D721Med (cell line): ENCODE measurements around the gene ICA1.

Experiments used
- DNase-seq: peaks from one replicate; pipeline ENCODE4 v3.0.0; 2011; ENCODE audit warnings: low spot score; ENCODE audit not compliant: insufficient read length
- FAIRE-seq: peaks from 2 replicates; lab custom pipeline; 2011; peaks lifted over from hg19 to GRCh38; lab: Jason Lieb, UNC
- CTCF ChIP-seq: IDR thresholded peaks from 2 replicates; pipeline ENCODE4 v1.5.1; 2012; ENCODE audit warnings: mild to moderate bottlenecking, control low read depth; ENCODE audit not compliant: insufficient read depth; ENCODE audit errors: missing control alignments

ICA1 gene

DNA sequence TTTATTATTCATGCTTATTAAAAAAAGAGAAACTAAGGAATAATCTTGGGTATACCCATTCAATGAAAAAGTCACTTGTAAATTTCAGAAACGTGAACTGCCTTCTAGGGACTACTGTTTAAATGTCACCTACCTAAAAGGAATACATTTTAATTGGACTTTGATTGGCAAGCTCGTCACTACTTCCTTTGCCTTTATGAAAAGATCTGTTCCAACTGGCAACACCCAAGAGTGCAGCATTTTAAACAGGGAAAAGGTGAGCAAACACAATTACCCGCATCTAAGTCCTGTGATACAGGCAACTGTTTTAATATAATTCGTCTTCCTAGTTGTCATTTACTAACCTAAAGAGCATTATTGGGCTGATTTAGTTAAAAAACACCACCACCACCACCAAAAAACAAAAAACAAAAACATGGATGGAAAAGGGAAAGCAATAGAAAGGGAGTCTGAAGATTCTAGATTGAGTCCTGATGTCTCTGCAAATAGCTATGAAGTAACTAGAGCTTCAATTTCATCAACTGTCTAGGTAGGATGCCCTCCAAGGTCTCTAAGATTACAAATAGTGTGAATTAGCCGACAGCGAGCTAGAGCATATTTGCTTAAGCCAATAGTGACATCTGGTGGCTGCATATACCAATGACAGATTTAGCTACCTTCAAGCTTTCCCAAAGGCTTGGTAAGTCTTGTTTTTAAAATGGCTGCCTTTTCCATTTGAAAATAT lies 33.8 kb upstream of the ICA1 start:
- peak; percentile 92 for TF ChIP-seq CTCF
- DNase-seq (peak; percentile 40), FAIRE-seq (peak; percentile 74)

DNA sequence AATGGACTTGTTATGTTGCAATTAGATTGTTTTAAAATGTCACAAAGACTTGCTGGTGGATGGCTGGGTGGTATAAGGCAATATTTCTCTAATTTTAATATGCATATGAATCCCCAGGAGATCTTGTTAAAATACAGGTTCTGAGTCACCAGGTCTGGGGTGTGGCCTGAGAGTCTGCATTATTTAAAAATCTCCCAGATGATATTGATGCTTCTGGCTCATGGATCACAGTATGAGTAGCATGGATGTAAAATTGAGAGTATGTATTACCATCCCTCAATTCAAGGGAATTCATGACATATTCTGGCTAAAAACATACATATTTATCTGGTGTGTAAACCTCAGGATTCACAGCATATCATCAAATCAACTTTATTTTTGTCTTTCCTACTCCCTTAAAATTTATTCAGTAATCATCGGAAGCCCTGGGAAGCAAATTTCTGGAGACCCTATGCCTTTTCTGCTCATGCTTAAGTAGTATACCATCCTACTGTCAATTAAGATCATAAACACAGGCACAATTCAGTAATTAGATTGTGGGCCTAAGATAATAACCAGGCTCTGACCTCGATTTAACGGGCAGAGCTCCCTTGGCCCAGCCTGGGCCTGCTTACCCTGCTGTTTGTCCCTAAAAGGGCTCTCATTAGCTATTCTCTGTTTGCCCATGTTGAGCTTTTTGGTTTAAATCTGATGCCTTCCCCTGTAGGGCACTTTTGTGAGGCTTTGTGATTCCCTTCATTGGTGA lies 29.6 kb upstream of the ICA1 start:
- no peak for TF ChIP-seq CTCF
- no peak for DNase-seq
- no peak for FAIRE-seq

DNA sequence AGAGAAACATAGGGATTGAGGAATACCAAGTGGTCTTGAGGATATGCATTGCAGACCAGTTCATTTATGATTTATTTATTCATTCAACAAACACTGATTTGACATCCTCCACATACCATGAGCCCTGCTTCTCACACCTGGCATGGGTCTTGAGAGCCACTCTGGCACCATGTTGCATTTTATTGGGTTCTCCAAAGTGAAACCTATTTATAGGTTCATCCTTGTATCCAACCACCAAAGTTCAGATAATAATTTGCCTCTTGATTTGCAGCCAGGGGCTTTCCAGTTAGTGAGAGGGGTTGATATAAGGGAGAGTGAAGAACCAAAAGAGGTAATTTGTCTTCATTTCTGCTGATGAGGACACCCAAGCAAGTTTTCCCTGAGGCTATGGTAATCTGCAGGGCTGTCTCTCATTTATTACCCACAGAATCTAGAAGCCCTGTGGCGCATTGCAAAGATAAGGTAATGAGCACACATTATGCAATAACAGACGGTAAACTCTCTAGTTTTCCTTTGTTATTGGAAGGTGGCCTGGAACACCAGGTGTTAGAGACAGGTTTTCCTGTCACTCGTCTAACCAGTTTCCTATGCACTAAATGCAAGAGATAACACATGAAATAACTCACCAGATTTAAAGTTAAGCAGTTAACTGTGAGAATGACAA lies 28.8 kb upstream of the ICA1 start:
- DNase-seq, result no peak
- FAIRE-seq, result no peak
- TF ChIP-seq CTCF, result no peak

DNA sequence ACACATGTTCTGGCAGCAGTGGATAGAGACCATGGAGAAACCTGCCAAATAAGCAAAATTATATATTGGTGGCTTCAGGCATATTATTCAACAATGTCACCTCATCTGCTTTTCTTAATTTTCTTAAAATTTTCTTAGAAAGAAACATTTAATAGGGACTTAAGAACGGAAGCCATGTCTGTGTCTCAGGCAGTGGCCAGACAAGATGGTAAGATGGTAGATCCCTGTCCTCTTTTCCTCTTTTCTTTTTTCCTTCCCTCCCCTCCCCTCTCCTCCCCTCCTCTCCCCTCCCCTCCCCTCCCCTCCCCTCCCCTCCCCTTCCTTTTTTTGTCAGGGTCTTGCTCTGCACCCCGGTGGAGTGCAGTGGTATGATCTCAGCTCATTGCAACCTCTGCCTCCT lies 24.2 kb upstream of the ICA1 start:
- FAIRE-seq, result no peak

DNA sequence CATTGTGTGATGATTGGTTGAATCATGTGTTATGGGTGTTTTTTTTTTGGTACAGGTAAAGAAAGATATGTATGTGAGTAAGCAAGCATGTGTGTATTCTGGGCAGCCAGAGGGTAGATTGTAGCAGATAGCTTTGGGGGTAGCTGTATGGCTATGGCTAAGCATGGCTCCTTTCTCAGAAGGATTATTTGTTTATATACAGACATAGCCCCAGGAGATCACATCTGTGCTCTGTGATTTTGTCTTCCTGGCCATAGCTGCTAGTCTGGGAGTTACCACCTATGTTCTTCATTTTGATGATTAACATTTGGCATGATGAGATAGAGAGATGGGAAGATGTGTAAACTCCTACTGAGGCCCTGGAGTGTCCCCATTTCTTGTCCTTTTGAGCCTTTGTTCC lies 23.2 kb upstream of the ICA1 start:
- TF ChIP-seq CTCF, result no peak
- FAIRE-seq (no peak), DNase-seq (no peak)

More for the DNA sequence above, 24.2 kb upstream of the ICA1 start:
- DNase-seq, result no peak
- no peak for TF ChIP-seq CTCF

GRCh38 chr7:8284606-8285005 lies 22.6 kb upstream of the ICA1 start:
- no peak for TF ChIP-seq CTCF
- no peak for DNase-seq
- no peak for FAIRE-seq
